ENCODE measurements around the gene DSCAM. TPM values are rescaled to one million over a fixed set of nuclear protein-coding genes. Genes with fewer than 3 reads are reported as not detected.

DSCAM gene
- total RNA-seq, 1 donor from 2014 or later = 4.4 TPM

DNA sequence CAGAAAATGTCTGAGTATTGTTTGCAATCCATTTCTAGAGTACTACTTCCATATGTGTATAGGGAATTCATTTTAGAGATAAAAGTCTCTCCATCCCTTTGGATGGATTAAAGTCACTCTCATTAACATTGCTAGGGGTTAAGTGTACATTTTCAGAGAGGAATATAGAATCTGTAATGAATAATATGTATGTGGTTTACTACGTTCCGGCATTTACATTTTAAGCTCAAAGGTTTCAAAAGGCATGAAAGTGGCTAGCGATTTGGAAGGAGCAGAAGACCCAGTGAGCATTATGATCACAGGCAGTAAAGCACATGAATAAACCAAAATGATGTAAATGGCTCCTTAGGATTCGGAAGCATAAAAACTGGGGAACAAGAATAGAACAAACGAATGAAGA is 123.0 kb downstream of the DSCAM start:
- peaks cover 12% of the 10 kb centered on the region for H3K36me3 Mint-ChIP-seq (ENCODE audit: unreplicated experiment)
- TF ChIP-seq, protein P1, sequence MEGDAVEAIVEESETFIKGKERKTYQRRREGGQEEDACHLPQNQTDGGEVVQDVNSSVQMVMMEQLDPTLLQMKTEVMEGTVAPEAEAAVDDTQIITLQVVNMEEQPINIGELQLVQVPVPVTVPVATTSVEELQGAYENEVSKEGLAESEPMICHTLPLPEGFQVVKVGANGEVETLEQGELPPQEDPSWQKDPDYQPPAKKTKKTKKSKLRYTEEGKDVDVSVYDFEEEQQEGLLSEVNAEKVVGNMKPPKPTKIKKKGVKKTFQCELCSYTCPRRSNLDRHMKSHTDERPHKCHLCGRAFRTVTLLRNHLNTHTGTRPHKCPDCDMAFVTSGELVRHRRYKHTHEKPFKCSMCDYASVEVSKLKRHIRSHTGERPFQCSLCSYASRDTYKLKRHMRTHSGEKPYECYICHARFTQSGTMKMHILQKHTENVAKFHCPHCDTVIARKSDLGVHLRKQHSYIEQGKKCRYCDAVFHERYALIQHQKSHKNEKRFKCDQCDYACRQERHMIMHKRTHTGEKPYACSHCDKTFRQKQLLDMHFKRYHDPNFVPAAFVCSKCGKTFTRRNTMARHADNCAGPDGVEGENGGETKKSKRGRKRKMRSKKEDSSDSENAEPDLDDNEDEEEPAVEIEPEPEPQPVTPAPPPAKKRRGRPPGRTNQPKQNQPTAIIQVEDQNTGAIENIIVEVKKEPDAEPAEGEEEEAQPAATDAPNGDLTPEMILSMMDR (IDR thresholded peaks at IDR 0.05; ENCODE audit: partially characterized antibody, unreplicated experiment) = no peak
- H3K9me3 Mint-ChIP-seq (ENCODE audit: unreplicated experiment) = peaks cover 3% of the 10 kb centered on the region
- no peak overlapping the region for H3K27ac Mint-ChIP-seq (ENCODE audit: unreplicated experiment)
- H3K4me1 Mint-ChIP-seq (ENCODE audit: low read depth, unreplicated experiment) = peaks cover 2% of the 10 kb centered on the region
- H3K4me3 Mint-ChIP-seq (ENCODE audit: unreplicated experiment) = no peak overlapping the region
- DNase-seq = no peak
- no peaks in the 10 kb centered on the region for H3K27me3 Mint-ChIP-seq (ENCODE audit: unreplicated experiment)

DNA sequence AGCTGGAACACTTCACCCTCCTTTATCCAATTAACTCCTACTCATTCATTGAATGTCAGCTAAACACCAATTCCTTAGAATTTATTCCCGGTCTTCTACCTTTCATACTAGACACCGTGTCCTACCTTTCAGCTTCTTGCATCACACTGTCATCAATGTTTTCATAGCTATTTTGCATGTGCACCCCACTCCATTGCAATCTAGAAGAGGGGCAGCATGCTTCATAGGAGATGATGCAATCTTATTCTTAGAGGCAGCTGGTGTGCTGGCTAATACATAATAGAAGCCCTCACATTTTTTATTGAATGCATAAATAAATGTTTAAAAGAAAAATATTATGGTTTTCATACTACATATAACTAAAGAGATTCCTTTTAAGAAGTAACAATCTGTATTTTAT is 123.6 kb downstream of the DSCAM start:
- no peak for DNase-seq
- Mint-ChIP-seq H3K4me1 (ENCODE audit: low read depth, unreplicated experiment) (peaks cover 2% of the 10 kb centered on the region), H3K27ac (ENCODE audit: unreplicated experiment) (peak overlapping the region; percentile 45), H3K36me3 (ENCODE audit: unreplicated experiment) (peaks cover 14% of the 10 kb centered on the region), H3K4me3 (ENCODE audit: unreplicated experiment) (no peak overlapping the region), H3K27me3 (ENCODE audit: unreplicated experiment) (no peaks in the 10 kb centered on the region), H3K9me3 (ENCODE audit: unreplicated experiment) (peaks cover 3% of the 10 kb centered on the region)
- TF ChIP-seq, protein P1 (IDR thresholded peaks at IDR 0.05; ENCODE audit: partially characterized antibody, unreplicated experiment) = no peak

DNA sequence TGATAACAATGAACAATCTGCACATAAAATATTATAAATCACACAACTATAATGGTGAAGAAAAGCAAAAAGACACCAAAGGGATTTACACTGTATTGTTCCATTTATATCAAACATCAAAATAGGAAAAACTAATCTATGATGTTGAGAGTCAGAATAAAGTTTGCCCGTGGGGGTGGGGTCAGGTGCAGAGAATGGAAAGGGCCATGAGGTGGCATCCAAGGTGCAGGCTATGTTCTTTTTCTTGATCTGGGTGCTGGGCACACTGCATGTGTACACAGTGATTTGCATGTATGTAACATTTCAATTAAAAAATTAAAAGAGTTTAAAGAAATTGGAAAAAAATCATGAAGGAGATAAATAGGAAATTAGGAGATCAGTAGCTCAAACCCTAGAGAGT is 127.3 kb downstream of the DSCAM start:
- H3K4me1 Mint-ChIP-seq (ENCODE audit: low read depth, unreplicated experiment) = peaks cover 2% of the 10 kb centered on the region
- H3K27ac Mint-ChIP-seq (ENCODE audit: unreplicated experiment) = no peak overlapping the region
- no peaks in the 10 kb centered on the region for H3K27me3 Mint-ChIP-seq (ENCODE audit: unreplicated experiment)
- H3K9me3 Mint-ChIP-seq (ENCODE audit: unreplicated experiment) = no peaks in the 10 kb centered on the region
- TF ChIP-seq, protein P1 (IDR thresholded peaks at IDR 0.05; ENCODE audit: partially characterized antibody, unreplicated experiment) = no peak
- peaks cover 26% of the 10 kb centered on the region for H3K36me3 Mint-ChIP-seq (ENCODE audit: unreplicated experiment)
- no peak for DNase-seq
- H3K4me3 Mint-ChIP-seq (ENCODE audit: unreplicated experiment) = no peak overlapping the region

DNA sequence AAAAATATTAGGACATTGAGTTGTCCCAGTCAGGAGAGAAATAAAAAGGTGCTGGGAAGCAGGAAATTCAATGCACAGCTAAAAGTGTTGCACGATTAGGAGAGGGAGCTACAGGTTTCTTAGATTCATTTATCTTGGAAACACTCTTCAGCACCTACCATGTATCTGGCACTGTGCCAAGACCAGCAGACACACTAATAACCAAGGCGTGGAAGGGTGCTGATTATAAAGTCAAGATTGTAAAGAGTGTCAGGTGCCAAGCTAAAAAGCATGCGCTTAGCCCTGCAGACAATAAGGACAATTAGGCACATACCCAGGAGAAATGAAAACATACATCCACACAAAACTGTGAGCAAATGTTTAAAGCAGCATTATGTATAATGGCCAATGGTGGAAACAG is 129.9 kb downstream of the DSCAM start:
- Mint-ChIP-seq H3K4me1 (ENCODE audit: low read depth, unreplicated experiment) (no peaks in the 10 kb centered on the region), H3K27ac (ENCODE audit: unreplicated experiment) (no peak overlapping the region), H3K9me3 (ENCODE audit: unreplicated experiment) (no peaks in the 10 kb centered on the region), H3K27me3 (ENCODE audit: unreplicated experiment) (no peaks in the 10 kb centered on the region), H3K4me3 (ENCODE audit: unreplicated experiment) (no peak overlapping the region), H3K36me3 (ENCODE audit: unreplicated experiment) (peaks cover 30% of the 10 kb centered on the region)
- DNase-seq = no peak
- TF ChIP-seq, protein P1 (IDR thresholded peaks at IDR 0.05; ENCODE audit: partially characterized antibody, unreplicated experiment) = no peak

DNA sequence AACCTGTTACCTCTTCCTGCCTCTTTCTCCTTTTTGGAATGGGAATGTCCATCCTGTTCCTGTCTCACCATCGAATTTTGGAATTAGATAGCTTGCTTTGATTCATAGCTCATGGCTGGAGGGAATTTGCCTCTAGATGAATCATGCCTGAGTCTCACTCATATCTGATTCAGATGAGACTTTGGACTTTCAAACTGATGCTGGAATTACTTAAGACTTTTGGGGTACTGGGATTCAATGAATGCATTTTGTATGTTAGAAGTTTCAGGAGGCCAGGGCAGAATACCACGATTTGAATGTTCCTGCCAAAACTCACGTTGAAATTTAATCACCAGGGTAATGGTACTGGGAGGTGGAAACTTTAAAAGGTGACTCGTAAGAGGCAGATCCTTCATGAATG is 132.4 kb downstream of the DSCAM start:
- no peak for DNase-seq
- no peaks in the 10 kb centered on the region for H3K27me3 Mint-ChIP-seq (ENCODE audit: unreplicated experiment)
- peaks cover 18% of the 10 kb centered on the region for H3K36me3 Mint-ChIP-seq (ENCODE audit: unreplicated experiment)
- H3K9me3 Mint-ChIP-seq (ENCODE audit: unreplicated experiment) = no peaks in the 10 kb centered on the region
- H3K4me3 Mint-ChIP-seq (ENCODE audit: unreplicated experiment) = no peak overlapping the region
- TF ChIP-seq, protein P1 (IDR thresholded peaks at IDR 0.05; ENCODE audit: partially characterized antibody, unreplicated experiment) = no peak
- no peaks in the 10 kb centered on the region for H3K4me1 Mint-ChIP-seq (ENCODE audit: low read depth, unreplicated experiment)
- no peak overlapping the region for H3K27ac Mint-ChIP-seq (ENCODE audit: unreplicated experiment)
